ENCODE measurements around the gene SERPINB8.

Gene SERPINB8

GRCh38 chr18:63963615-63964256 is 6.1 kb upstream of the SERPINB8 start:
- DNase-seq (ENCODE audit: low spot score): no peak
- in situ Hi-C loops (cut with MboI; ENCODE audit: low sequenced_read_pairs, unreplicated experiment): no loop called here
- peak; percentile 83 for TF ChIP-seq CTCF (IDR thresholded peaks at IDR 0.05; ENCODE audit: borderline replicate concordance, control extremely low read depth, extremely low read depth, insufficient read depth, missing control alignments)

- in situ Hi-C loops (cut with MboI; ENCODE audit: low sequenced_read_pairs, unreplicated experiment): no loop called here
- TF ChIP-seq CTCF (IDR thresholded peaks at IDR 0.05; ENCODE audit: borderline replicate concordance, control extremely low read depth, extremely low read depth, insufficient read depth, missing control alignments): no peak
- no peak for DNase-seq (ENCODE audit: low spot score)
These were observed 5.0 kb upstream of the SERPINB8 start for GRCh38 chr18:63964908-63965307.

- TF ChIP-seq CTCF (IDR thresholded peaks at IDR 0.05; ENCODE audit: borderline replicate concordance, control extremely low read depth, extremely low read depth, insufficient read depth, missing control alignments): no peak
- no peak for DNase-seq (ENCODE audit: low spot score)
- in situ Hi-C loops (cut with MboI; ENCODE audit: low sequenced_read_pairs, unreplicated experiment): no loop called here
These were observed 4.1 kb upstream of the SERPINB8 start for GRCh38 chr18:63965716-63966330.

GRCh38 chr18:63970809-63971205 is 926 bp downstream of the SERPINB8 start:
- TF ChIP-seq CTCF (IDR thresholded peaks at IDR 0.05; ENCODE audit: borderline replicate concordance, control extremely low read depth, extremely low read depth, insufficient read depth, missing control alignments): no peak
- no peak for DNase-seq (ENCODE audit: low spot score)
- in situ Hi-C loops (cut with MboI; ENCODE audit: low sequenced_read_pairs, unreplicated experiment): no loop called here

- no peak for DNase-seq (ENCODE audit: low spot score)
- no peak for TF ChIP-seq CTCF (IDR thresholded peaks at IDR 0.05; ENCODE audit: borderline replicate concordance, control extremely low read depth, extremely low read depth, insufficient read depth, missing control alignments)
- in situ Hi-C loops (cut with MboI; ENCODE audit: low sequenced_read_pairs, unreplicated experiment): no loop called here
These were observed 1.6 kb downstream of the SERPINB8 start for GRCh38 chr18:63971320-63972001.

- TF ChIP-seq CTCF (IDR thresholded peaks at IDR 0.05; ENCODE audit: borderline replicate concordance, control extremely low read depth, extremely low read depth, insufficient read depth, missing control alignments): no peak
- in situ Hi-C loops (cut with MboI; ENCODE audit: low sequenced_read_pairs, unreplicated experiment): no loop called here
- no peak for DNase-seq (ENCODE audit: low spot score)
These were observed 2.1 kb downstream of the SERPINB8 start for GRCh38 chr18:63972002-63972376.

All from GM13976 (cell line).